HEK293T (cell line): ENCODE results near the gene EHBP1.

ENCODE experiments used
- BHLHE40 ChIP-seq: fragments of 450-650 bp; IDR thresholded peaks from 2 replicates; pipeline ENCODE4 v1.6.1; 2016; ENCODE audit warnings: mild to moderate bottlenecking, moderate library complexity, borderline replicate concordance
- CTBP1 ChIP-seq: fragments of 450-650 bp; IDR thresholded peaks from 2 replicates; pipeline ENCODE4 v1.6.1; 2016; ENCODE audit warnings: borderline replicate concordance
- HDGF ChIP-seq: fragments of 450-650 bp; IDR thresholded peaks from 2 replicates; pipeline ENCODE4 v1.6.1; 2017; ENCODE audit warnings: antibody characterized with exemption, borderline replicate concordance

GRCh38 chr2:62944362-62944761 lies 238.8 kb downstream of the EHBP1 start:
- no peak for TF ChIP-seq CTBP1
- TF ChIP-seq HDGF = no peak
- no peak for TF ChIP-seq BHLHE40
